Muscle of leg (tissue), 11 donors: ENCODE data around the gene SRL. TPM values are rescaled to one million over a fixed set of nuclear protein-coding genes. Genes with fewer than 3 reads are reported as not detected.

Source experiments
- DNase-seq: peaks from one replicate; pipeline ENCODE4 v3.0.0; 2013
- H3K27ac ChIP-seq: one replicate; pipeline ENCODE4 v1.5.1; 2013; ENCODE audit warnings: mild to moderate bottlenecking, low read length, control low read depth
- H3K27me3 ChIP-seq: one replicate; pipeline ENCODE4 v1.6.1; 2013; ENCODE audit warnings: low read length; ENCODE audit not compliant: control insufficient read depth, insufficient read depth
- H3K36me3 ChIP-seq: one replicate; pipeline ENCODE4 v1.6.1; 2013; ENCODE audit warnings: low read length; ENCODE audit not compliant: control insufficient read depth, insufficient read depth
- H3K4me1 ChIP-seq: one replicate; pipeline ENCODE4 v1.6.1; 2013; ENCODE audit warnings: low read length; ENCODE audit not compliant: control insufficient read depth, insufficient read depth
- H3K4me3 ChIP-seq: one replicate; pipeline ENCODE4 v1.5.1; 2013; ENCODE audit warnings: low read length, control low read depth
- H3K9me3 ChIP-seq: replicated peaks from 2 replicates; pipeline ENCODE4 v1.6.1; 2013; ENCODE audit warnings: low read depth, low read length; ENCODE audit not compliant: control insufficient read depth
- WGBS: methylation state at CpG from one replicate; pipeline ENCODE4 v1.1.5; 2013; ENCODE audit warnings: missing lambda C conversion rate; ENCODE audit not compliant: insufficient coverage; 5-methylcytosine and 5-hydroxymethylcytosine counted together
- polyA plus RNA-seq, 8 donors: library from polyadenylated mRNA; unstranded; fragments of 120-200 nt; gene quantifications; one replicate each; pipeline versions ENCODE4 v1.2.1 to v1.2.3, GENCODE V29; 2013; ENCODE audit warnings: inconsistent platforms in 1 of 8, low replicate concordance in 1 of 8; ENCODE audit not compliant: insufficient read length in 8 of 8, insufficient read depth in 1 of 8
- total RNA-seq: library from RNA; stranded (reverse); fragments of 120-200 nt; gene quantifications from one replicate; pipeline ENCODE4 v1.2.4, GENCODE V29; 2013

Gene SRL
- total and polyA plus RNA-seq, 9 donors = 365 to 639 (median 481) TPM

- 80% methylated on average over 5 of the region's 11 CpGs for WGBS
- DNase-seq = no peak
- Histone ChIP-seq H3K4me1 (peaks cover 62% of the 10 kb centered on the region), H3K4me3 (no peak overlapping the region), H3K36me3 (peaks cover 15% of the 10 kb centered on the region), H3K9me3 (no peaks in the 10 kb centered on the region), H3K27ac (peak overlapping the region; percentile 87), H3K27me3 (no peaks in the 10 kb centered on the region)
These were observed 10.0 kb downstream of the SRL start for GRCh38 chr16:4231886-4232285.

DNA sequence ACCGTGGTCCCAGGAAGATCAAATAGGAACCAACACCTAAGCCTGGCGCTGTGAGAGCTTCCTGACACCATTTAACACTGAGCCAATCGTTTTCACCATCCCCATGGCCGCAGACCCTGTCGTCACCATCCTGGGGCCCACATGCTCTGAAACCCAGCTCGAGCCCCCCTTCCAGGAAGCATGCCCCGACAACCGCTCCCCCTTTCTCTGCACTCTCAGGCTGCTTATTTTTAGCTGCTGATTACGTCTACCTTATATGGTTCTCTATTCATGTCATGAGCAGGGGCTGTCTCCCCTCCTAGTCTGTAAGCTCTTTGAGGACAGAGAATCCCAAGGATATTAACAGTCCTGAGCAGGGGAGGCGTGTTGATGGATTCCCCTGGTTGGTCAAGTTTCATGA, 10.5 kb downstream of the SRL start:
- DNase-seq = no peak
- Histone ChIP-seq H3K27ac (peak overlapping the region; percentile 87), H3K4me3 (no peak overlapping the region), H3K9me3 (no peaks in the 10 kb centered on the region), H3K36me3 (peaks cover 15% of the 10 kb centered on the region), H3K27me3 (no peaks in the 10 kb centered on the region), H3K4me1 (peaks cover 59% of the 10 kb centered on the region)
- 57% methylated on average over 5 of the region's 10 CpGs for WGBS

DNA sequence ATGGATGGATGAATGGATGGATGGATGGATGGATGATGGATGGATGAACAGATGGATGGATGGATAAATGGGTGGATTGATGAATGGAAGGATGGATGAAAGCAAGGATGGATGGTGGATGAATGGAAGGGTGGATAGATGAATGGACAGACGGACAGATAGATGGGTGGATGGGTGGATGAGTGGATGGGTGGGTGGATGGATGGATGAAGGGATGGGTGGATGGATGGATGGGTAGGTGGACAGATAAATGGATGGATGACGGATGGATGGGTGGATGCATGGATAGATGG, 14.9 kb downstream of the SRL start:
- Histone ChIP-seq H3K9me3 (no peaks in the 10 kb centered on the region), H3K4me1 (peaks cover 37% of the 10 kb centered on the region), H3K4me3 (no peak overlapping the region), H3K36me3 (peaks cover 23% of the 10 kb centered on the region), H3K27me3 (no peaks in the 10 kb centered on the region), H3K27ac (no peak overlapping the region)
- WGBS = 81% methylated on average over 2 of the region's 2 CpGs
- DNase-seq = no peak

GRCh38 chr16:4226251-4227039, 15.4 kb downstream of the SRL start:
- H3K27me3 ChIP-seq = no peaks in the 10 kb centered on the region
- DNase-seq = no peak
- H3K4me1 ChIP-seq = peaks cover 38% of the 10 kb centered on the region
- H3K27ac ChIP-seq = no peak overlapping the region
- H3K9me3 ChIP-seq = no peaks in the 10 kb centered on the region
- 84% methylated on average over 5 of the region's 5 CpGs for WGBS
- H3K36me3 ChIP-seq = peaks cover 26% of the 10 kb centered on the region
- no peak overlapping the region for H3K4me3 ChIP-seq

DNA sequence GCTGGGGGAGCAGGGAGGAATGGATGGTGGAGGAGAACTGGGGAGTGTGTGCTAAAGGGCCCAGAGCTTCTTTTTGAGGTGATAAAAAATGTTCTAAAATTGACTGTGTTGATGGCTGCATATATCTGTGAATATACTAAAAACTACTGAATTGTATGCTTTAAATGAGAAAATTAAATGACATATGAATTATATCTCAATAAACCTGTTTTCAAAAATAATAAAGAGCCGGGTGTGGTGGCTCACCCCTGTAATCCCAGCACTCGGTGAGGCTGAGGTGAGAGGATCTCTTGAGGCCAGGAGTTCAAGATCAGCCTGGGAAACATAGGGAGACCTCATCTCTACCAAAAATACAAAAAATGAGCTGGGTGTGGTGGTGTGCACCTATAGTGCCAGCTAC, 16.8 kb downstream of the SRL start:
- no CpG with 5 or more reads among the region's 2 CpGs for WGBS
- Histone ChIP-seq H3K27ac (no peak overlapping the region), H3K4me3 (no peak overlapping the region), H3K9me3 (no peaks in the 10 kb centered on the region), H3K4me1 (peaks cover 39% of the 10 kb centered on the region), H3K36me3 (peaks cover 27% of the 10 kb centered on the region), H3K27me3 (no peaks in the 10 kb centered on the region)
- DNase-seq = no peak

- DNase-seq = no peak
- peak overlapping the region; percentile 76 for H3K27ac ChIP-seq
- no peaks in the 10 kb centered on the region for H3K9me3 ChIP-seq
- peaks cover 79% of the 10 kb centered on the region for H3K4me1 ChIP-seq
- WGBS = 53% methylated on average over 2 of the region's 5 CpGs
- no peaks in the 10 kb centered on the region for H3K27me3 ChIP-seq
- H3K36me3 ChIP-seq = peaks cover 23% of the 10 kb centered on the region
- no peak overlapping the region for H3K4me3 ChIP-seq
These were observed 21.5 kb downstream of the SRL start for GRCh38 chr16:4220358-4220757.

DNA sequence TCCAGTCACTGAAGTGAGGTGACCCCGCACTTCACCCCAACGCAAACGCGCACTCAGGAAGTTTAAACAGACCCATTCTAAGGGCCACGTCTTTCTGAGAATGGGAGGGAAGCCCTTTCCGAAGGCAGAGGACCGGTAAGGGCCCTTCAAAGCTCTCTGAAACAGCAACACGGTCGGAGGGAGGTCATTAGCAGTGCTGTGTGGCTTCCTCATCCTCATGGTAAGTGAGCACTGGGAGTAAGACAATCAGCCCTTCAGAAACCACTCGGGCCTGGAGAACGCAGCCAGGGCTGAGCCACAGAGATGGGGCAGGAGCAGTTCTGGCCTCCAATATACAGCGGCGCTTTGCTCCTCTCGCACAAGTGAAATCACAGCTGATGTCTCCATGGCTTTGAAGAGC, 23.7 kb downstream of the SRL start:
- WGBS = 33% methylated on average over 10 of the region's 14 CpGs
- Histone ChIP-seq H3K4me1 (peaks cover 83% of the 10 kb centered on the region), H3K4me3 (no peak overlapping the region), H3K9me3 (no peaks in the 10 kb centered on the region), H3K27ac (peak overlapping the region; percentile 95), H3K27me3 (no peaks in the 10 kb centered on the region), H3K36me3 (peaks cover 19% of the 10 kb centered on the region)
- no peak for DNase-seq

- 18% methylated on average over 17 of the region's 20 CpGs for WGBS
- peak overlapping the region; percentile 95 for H3K27ac ChIP-seq
- peaks cover 85% of the 10 kb centered on the region for H3K4me1 ChIP-seq
These were observed 24.4 kb downstream of the SRL start for GRCh38 chr16:4217204-4218131.

GRCh38 chr16:4216596-4216995, 25.3 kb downstream of the SRL start:
- DNase-seq = peak; percentile 86
- H3K4me1 ChIP-seq = peaks cover 84% of the 10 kb centered on the region
- peak overlapping the region; percentile 95 for H3K27ac ChIP-seq
- WGBS = 14% methylated on average over 1 of the region's 5 CpGs
- H3K9me3 ChIP-seq = no peaks in the 10 kb centered on the region
- no peak overlapping the region for H3K4me3 ChIP-seq
- peaks cover 18% of the 10 kb centered on the region for H3K36me3 ChIP-seq
- H3K27me3 ChIP-seq = no peaks in the 10 kb centered on the region

More at GRCh38 chr16:4217204-4218131, 24.4 kb downstream of the SRL start:
- Histone ChIP-seq H3K36me3 (peaks cover 18% of the 10 kb centered on the region), H3K27me3 (no peaks in the 10 kb centered on the region), H3K9me3 (no peaks in the 10 kb centered on the region), H3K4me3 (no peak overlapping the region)
- DNase-seq = peak; percentile 92

DNA sequence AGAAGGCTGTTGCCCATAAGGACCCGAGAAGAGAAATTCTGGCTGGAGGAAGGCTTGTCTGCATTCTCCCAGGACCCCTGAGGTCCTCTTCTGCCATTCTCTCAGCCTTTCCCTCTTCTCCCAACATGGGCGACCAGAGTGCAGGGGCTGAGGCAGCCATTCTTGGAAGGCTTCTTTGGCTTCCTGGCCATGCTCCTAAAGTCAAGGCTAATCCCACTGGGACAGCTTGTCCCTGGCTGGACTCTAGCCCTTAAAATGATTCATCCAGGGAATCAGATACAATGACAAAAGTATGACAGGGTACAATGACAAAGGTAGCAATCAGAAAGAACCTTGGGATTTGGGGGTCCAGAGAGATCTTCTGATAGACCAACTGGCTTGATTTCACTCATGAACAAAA, 26.8 kb downstream of the SRL start:
- peaks cover 77% of the 10 kb centered on the region for H3K4me1 ChIP-seq
- H3K27ac ChIP-seq = peak overlapping the region; percentile 76
- no peak for DNase-seq
- peaks cover 20% of the 10 kb centered on the region for H3K36me3 ChIP-seq
- 100% methylated on average over 2 of the region's 2 CpGs for WGBS
- H3K9me3 ChIP-seq = no peaks in the 10 kb centered on the region
- no peaks in the 10 kb centered on the region for H3K27me3 ChIP-seq
- no peak overlapping the region for H3K4me3 ChIP-seq
